GM12892 (cell line): ENCODE data around the gene ANKDD1B.

Experiments
- POLR2A ChIP-seq: IDR thresholded peaks from 2 replicates; pipeline ENCODE4 v1.6.1; 2011; ENCODE audit warnings: low read depth, low read length, control low read depth
- POLR2AphosphoS5 ChIP-seq: IDR thresholded peaks from 2 replicates; pipeline ENCODE4 v1.6.1; 2011; ENCODE audit warnings: low read depth, low read length, control low read depth
- TAF1 ChIP-seq: IDR thresholded peaks from 2 replicates; pipeline ENCODE4 v1.6.1; 2011; ENCODE audit warnings: low read depth, mild to moderate bottlenecking, control low read depth, low read length, borderline replicate concordance

DNA sequence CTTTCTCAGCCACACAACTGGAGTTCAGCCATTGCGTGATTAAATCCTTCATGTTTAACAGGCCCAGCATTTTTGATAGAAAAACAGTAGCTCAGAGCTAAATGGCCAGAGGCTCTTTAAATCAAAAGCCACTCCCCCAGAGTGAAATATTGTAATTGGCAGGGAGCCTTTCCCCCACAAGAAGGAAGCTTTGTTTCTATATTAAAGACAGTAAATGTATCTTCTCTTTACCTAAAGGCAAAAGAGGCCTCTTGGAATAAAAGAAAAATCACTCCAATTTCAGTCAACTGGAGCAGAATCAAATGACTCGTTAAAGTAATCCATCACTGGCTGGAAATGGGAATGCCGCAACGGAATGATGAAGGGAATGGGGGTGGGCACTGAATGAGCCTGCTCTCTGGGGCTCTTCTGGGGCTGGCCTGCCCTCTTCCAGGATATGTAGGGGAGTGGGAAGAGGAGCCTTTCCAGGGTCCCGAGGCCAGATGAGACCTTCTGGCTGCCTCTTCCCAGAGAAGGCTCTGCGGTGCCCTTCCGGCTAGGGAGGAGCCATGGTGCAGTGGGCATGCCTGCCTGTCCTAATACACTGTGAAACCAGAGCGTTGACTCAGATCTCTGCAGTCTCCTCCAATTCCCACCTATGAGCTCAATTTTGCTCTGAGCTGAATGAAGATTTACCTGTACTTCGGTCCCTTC is 45.2 kb downstream of the ANKDD1B start:
- TF ChIP-seq POLR2AphosphoS5 (no peak), POLR2A (no peak), TAF1 (no peak)
